ENCODE results near the gene OR6J1.
"Not testable (repeated sequence)": the region's sequence is repeated elsewhere in the genome, so short reads cannot be mapped to it uniquely, and the experiment has no call there.

The OR6J1 gene

DNA sequence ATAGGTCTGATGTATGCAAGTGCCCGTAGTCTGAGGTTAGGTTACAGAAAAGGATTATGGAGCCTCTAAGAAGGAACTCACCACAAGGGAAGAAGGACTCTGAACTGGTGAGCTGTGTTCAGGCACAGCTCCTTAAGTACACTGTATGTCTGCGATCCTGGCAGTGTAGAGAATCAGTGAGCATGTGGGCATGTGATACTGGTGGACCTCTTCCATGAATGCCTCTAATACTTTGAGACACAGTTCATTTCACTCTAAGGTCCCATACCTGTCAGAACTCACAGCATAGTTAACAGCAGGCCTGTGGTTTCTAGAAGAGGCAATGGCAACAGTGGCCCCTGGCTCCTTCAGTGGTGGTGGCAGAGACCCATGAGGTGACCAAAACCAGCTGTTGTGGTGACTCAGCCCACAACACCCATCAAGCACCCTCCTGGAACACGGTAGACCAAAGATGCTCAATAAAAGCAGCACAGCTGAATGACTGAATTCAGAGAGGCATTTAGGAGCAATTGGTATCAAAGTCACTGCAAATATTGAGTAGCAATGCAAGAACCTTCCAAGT is 6.9 kb upstream of the OR6J1 start:
- H3K4me3 ChIP-seq (ENCODE audit: low read depth, low read length): no peak overlapping the region
- TF ChIP-seq, protein P1, sequence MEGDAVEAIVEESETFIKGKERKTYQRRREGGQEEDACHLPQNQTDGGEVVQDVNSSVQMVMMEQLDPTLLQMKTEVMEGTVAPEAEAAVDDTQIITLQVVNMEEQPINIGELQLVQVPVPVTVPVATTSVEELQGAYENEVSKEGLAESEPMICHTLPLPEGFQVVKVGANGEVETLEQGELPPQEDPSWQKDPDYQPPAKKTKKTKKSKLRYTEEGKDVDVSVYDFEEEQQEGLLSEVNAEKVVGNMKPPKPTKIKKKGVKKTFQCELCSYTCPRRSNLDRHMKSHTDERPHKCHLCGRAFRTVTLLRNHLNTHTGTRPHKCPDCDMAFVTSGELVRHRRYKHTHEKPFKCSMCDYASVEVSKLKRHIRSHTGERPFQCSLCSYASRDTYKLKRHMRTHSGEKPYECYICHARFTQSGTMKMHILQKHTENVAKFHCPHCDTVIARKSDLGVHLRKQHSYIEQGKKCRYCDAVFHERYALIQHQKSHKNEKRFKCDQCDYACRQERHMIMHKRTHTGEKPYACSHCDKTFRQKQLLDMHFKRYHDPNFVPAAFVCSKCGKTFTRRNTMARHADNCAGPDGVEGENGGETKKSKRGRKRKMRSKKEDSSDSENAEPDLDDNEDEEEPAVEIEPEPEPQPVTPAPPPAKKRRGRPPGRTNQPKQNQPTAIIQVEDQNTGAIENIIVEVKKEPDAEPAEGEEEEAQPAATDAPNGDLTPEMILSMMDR (IDR thresholded peaks at IDR 0.05; ENCODE audit: borderline replicate concordance, insufficient read depth, low read depth, low read length): no peak

DNA sequence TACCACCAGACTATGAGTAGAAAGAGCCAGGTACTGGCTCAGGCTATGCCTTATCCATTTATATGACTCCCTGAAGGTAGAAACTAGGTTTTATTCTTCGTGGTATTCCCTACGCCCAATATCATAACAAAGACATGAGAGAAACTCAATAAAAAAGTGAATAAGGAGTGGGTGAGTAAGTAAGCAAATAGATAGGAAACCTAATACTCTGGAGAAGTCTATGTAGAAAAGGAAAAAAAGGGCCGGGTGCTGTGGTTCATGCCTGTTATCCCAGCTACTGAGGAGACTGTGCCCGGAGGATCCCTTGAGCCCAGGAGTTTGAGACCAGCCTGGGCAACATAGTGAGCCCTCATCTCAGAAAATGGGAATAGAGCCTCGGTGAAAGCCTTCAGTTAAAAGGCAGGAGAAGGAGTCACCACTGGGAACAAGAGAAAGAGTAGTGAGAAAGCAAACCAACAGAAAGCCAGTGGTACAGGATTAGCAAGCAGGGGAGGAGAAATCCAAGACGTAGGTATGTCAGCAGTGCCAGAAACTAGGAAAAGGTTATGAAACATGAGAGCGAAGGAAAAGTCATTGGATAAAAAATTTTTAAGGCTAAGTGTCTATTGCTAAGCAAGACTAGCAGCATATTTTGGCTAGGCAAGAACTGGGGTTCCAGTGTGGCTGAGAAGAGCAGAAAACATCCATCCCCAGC is 6.0 kb upstream of the OR6J1 start:
- TF ChIP-seq, protein P1 (IDR thresholded peaks at IDR 0.05; ENCODE audit: borderline replicate concordance, insufficient read depth, low read depth, low read length): no peak
- no peak overlapping the region for H3K4me3 ChIP-seq (ENCODE audit: low read depth, low read length)

DNA sequence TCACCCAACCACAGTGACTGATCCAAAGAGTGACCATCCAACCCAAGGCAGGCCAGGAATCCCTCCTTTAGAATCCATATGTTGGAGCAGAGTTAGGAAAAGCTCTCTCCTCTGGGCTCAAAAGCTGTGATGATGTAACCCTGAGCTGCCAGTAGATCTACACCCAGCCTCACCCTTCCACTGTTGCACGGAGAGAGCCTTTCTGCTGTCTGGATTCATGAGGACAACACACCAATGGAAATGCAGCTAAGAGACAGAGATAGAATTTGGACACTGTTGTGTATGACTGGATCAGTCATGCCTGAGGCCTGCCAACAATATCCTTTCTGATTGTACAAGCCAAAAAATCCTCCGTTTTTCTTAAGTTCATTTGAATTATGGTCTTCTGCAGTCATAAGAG is 4.4 kb upstream of the OR6J1 start:
- H3K4me3 ChIP-seq (ENCODE audit: low read depth, low read length): no peak overlapping the region
- TF ChIP-seq, protein P1 (IDR thresholded peaks at IDR 0.05; ENCODE audit: borderline replicate concordance, insufficient read depth, low read depth, low read length): no peak

DNA sequence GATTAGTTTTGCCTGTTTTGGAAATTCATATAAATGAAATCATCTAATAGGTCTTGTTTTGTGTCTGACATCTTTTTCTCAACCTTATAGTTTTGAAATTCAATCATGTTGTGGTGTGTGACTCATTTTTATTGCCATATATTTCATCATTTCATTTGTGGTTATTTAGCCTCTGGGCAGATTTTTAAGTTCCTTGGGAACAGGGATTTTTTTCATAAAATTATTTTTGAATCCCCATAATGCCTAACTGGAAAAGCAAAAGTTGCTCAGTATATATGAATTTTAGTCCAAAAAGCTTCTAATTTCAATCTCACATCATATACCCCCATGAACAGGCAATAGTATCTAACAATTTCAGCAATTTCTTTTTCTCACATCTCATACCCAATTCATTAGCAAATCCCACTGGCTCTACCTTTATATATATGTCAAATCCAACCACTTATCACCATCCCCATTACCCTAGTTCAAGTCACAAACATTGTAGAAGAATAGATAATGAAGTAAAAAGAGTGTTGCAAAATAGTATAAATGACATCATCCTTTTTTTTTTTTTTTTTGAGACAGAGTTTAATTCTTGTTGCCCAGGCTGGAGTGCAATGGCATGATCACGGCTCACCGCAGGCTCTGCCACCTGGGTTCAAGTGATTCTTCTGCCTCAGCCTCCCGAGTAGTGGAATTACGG is 2.6 kb upstream of the OR6J1 start:
- TF ChIP-seq, protein P1 (IDR thresholded peaks at IDR 0.05; ENCODE audit: borderline replicate concordance, insufficient read depth, low read depth, low read length): no peak

DNA sequence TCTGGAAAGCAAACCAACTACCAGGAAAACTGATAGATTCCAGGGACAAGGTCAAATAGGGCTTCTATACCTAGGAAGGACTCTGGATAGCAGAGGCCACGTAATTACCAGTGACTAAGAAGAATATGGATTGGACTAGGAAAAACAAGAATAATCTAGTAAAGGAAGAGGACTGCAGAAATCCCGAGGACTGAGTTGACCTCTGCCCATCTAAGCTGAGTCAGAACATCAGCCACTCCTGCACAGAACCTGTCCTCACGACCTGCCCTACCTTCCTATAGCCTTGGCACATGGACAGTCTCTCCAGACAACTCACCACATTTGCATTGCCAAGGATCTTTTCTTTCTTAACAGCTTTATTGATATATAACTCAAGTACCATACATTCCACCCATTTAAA is 2.3 kb downstream of the OR6J1 start:
- TF ChIP-seq, protein P1 (IDR thresholded peaks at IDR 0.05; ENCODE audit: borderline replicate concordance, insufficient read depth, low read depth, low read length): no peak
- H3K4me3 ChIP-seq (ENCODE audit: low read depth, low read length): no peak overlapping the region

More for the DNA sequence above, 2.6 kb upstream of the OR6J1 start:
- no peak overlapping the region for H3K4me3 ChIP-seq (ENCODE audit: low read depth, low read length)

DNA sequence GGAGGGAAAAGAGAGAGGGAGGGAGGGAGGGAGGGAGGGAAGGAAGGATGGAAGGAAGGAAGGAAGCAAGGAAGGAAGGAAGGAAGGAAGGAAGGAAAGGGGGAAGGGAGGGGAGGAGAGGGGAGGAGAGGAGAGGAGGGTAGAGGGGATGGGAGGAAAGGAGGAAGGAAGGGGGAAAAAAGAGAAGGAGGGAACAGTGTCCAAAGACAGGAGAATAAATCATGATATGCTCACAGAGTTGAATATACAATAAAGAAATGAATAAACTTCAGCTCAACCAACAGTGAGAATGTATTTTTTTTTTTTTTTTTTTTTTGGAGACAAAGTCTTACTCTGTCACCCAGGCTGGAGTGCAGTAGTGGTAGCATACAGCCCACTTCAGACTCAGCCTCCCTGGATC is 4.0 kb downstream of the OR6J1 start:
- H3K4me3 ChIP-seq (ENCODE audit: low read depth, low read length): no peak overlapping the region
- TF ChIP-seq, protein P1 (IDR thresholded peaks at IDR 0.05; ENCODE audit: borderline replicate concordance, insufficient read depth, low read depth, low read length): no peak

DNA sequence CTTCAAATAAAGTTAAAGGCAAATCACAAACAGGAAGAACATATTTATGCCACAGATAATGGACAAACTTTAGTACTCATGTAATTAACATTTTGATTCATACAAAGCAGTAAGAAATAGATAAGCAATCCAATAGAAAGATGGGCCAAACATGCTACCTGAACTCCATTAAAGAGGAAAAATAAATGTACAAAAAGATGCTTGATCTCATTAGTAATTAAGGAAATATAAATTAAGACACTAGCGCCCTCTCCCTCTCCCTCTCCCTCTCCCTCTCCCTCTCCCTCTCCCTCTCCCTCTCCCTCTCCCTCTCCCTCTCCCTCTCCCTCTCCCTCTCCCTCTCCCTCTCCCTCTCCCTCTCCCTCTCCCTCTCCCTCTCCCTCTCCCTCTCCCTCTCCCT is 8.2 kb downstream of the OR6J1 start:
- not testable (repeated sequence) for H3K4me3 ChIP-seq (ENCODE audit: low read depth, low read length)
